Measurements from ENCODE around the gene TMEM196. TPM values are rescaled to one million over a fixed set of nuclear protein-coding genes. Genes with fewer than 3 reads are reported as not detected.

The TMEM196 gene
- total RNA-seq, 4 donors from 2014 or later = not detected

DNA sequence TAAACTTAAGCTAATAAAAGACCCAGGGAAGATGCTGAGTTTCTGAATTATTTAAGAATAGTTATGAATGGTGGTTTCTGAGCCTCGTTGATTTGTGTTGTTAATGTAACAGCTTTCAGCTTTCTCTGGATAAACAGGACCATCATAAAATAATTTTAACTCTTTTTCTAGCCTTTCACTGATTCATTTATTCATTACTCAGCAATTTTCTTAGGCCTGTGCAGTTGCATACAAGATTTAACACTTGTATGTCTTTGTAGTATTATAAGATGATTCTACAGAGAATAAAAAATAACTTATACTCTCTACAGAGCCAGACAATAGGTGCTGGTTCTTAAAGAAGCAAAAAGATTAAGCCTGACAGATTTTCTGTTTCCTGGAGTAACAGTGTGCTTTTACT lies 29.3 kb downstream of the TMEM196 start:
- DNase-seq (ENCODE audit: low spot score in 2 of 2) = no peak
- peaks cover 4% of the 10 kb centered on the region for H3K27me3 ChIP-seq
- no peaks in the 10 kb centered on the region for H3K9me3 ChIP-seq
- no peak for TF ChIP-seq EP300 (IDR thresholded peaks at IDR 0.05)
- no peak for TF ChIP-seq POLR2AphosphoS5 (IDR thresholded peaks at IDR 0.05)
- TF ChIP-seq, protein P1, sequence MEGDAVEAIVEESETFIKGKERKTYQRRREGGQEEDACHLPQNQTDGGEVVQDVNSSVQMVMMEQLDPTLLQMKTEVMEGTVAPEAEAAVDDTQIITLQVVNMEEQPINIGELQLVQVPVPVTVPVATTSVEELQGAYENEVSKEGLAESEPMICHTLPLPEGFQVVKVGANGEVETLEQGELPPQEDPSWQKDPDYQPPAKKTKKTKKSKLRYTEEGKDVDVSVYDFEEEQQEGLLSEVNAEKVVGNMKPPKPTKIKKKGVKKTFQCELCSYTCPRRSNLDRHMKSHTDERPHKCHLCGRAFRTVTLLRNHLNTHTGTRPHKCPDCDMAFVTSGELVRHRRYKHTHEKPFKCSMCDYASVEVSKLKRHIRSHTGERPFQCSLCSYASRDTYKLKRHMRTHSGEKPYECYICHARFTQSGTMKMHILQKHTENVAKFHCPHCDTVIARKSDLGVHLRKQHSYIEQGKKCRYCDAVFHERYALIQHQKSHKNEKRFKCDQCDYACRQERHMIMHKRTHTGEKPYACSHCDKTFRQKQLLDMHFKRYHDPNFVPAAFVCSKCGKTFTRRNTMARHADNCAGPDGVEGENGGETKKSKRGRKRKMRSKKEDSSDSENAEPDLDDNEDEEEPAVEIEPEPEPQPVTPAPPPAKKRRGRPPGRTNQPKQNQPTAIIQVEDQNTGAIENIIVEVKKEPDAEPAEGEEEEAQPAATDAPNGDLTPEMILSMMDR (IDR thresholded peaks at IDR 0.05) = no peak
- no peak for TF ChIP-seq POLR2A (IDR thresholded peaks at IDR 0.05)
- no peaks in the 10 kb centered on the region for H3K36me3 ChIP-seq
- 27% methylated on average over 1 of the region's 1 CpG for WGBS
- H3K4me1 ChIP-seq = no peaks in the 10 kb centered on the region
- H3K27ac ChIP-seq = no peak overlapping the region
- H3K4me3 ChIP-seq = no peak overlapping the region

DNA sequence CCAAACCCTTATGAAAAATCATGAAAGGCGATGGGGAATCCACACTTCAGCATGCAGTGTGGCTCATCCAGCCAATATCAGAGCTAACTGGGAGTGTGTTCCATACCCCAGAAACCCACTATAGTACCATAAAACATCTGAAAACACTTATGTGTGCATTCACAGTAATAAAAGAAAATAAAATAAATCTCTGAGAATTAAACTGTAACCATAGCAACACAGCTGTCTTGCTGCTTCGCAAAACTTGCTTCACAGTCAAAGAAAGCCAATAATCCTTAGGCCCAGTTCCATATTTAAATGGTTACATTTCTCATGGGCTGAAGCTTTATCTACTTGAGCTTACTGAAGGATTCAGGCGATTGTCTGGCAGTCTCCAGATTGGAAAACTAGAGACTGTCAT lies 44.7 kb downstream of the TMEM196 start:
- WGBS = 61% methylated on average over 3 of the region's 3 CpGs
- TF ChIP-seq, protein P1 (IDR thresholded peaks at IDR 0.05) = no peak
- TF ChIP-seq POLR2AphosphoS5 (IDR thresholded peaks at IDR 0.05) (no peak), EP300 (IDR thresholded peaks at IDR 0.05) (no peak), POLR2A (IDR thresholded peaks at IDR 0.05) (no peak)
- peaks cover 14% of the 10 kb centered on the region for H3K27me3 ChIP-seq
- H3K27ac ChIP-seq = no peak overlapping the region
- H3K9me3 ChIP-seq = no peaks in the 10 kb centered on the region
- H3K36me3 ChIP-seq = no peaks in the 10 kb centered on the region
- no peak for DNase-seq (ENCODE audit: low spot score in 2 of 2)
- no peak overlapping the region for H3K4me3 ChIP-seq
- H3K4me1 ChIP-seq = no peaks in the 10 kb centered on the region

DNA sequence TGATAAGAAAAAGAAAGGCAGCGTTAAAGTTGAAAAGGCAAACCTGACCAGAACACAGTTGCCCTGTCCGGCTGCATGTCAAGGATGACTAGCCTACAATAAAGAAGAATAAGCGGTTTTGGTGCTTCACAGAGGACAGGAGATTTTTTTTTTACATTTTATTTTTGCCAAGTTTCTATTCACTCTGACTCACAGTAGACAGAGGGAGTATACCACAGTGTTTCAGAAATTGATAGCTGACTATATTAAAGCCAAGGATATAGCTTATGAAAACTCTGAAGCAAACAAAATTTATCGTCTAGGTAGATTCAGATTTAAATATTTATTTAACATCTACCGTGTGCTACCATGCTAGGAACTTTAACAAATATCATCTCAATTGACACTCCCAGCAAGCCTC lies 47.6 kb downstream of the TMEM196 start:
- Histone ChIP-seq H3K9me3 (no peaks in the 10 kb centered on the region), H3K4me3 (no peak overlapping the region), H3K36me3 (no peaks in the 10 kb centered on the region), H3K4me1 (no peaks in the 10 kb centered on the region), H3K27ac (no peak overlapping the region), H3K27me3 (peaks cover 14% of the 10 kb centered on the region)
- no peak for DNase-seq (ENCODE audit: low spot score in 2 of 2)
- WGBS = 82% methylated on average over 5 of the region's 5 CpGs
- TF ChIP-seq POLR2AphosphoS5 (IDR thresholded peaks at IDR 0.05) (no peak), POLR2A (IDR thresholded peaks at IDR 0.05) (no peak), EP300 (IDR thresholded peaks at IDR 0.05) (no peak)
- TF ChIP-seq, protein P1 (IDR thresholded peaks at IDR 0.05) = no peak

DNA sequence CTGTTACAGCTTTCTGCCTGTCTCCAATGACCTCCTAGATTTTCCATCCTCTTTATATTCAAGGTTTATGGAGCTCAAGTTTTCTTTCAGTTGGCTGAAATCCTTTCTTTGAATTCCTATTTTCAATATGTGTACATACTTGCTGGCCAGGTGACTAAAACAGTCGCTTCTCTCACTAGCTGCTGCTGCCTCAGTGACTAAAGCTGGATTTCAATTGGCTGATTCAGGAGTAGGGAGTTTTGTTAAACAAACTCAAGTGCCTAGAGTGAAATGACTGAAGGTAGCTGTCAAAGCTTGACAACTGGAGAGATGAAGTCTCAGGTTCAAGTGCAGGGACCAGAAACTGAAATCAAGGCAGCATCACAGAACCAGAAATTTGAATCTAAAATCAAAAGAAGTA lies 57.9 kb downstream of the TMEM196 start:
- Histone ChIP-seq H3K9me3 (no peaks in the 10 kb centered on the region), H3K4me3 (no peak overlapping the region), H3K27ac (no peak overlapping the region), H3K4me1 (no peaks in the 10 kb centered on the region), H3K36me3 (no peaks in the 10 kb centered on the region), H3K27me3 (no peaks in the 10 kb centered on the region)
- 47% methylated on average over 1 of the region's 1 CpG for WGBS
- no peak for DNase-seq (ENCODE audit: low spot score in 2 of 2)
- TF ChIP-seq POLR2A (IDR thresholded peaks at IDR 0.05) (no peak), POLR2AphosphoS5 (IDR thresholded peaks at IDR 0.05) (no peak), EP300 (IDR thresholded peaks at IDR 0.05) (no peak)
- TF ChIP-seq, protein P1 (IDR thresholded peaks at IDR 0.05) = no peak

DNA sequence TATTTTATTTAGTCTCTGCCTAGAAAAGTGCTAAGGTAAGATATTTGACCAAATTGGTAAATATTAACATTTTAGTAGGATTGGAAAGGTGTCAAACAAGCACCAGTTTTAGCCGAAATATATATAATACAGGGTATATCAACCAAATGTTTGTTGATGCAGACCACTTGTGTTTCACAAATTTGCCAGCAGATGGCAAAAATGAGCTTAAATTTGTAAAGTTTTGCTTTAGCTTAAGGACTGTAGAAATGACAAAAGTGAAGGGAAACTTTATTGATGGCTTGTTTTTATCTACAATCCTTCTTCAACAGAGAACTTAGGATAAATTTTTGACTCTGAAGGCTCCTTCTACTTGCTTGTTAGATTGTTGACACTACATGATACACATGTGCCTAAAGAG lies 59.7 kb downstream of the TMEM196 start:
- Histone ChIP-seq H3K4me3 (no peak overlapping the region), H3K9me3 (no peaks in the 10 kb centered on the region), H3K27ac (no peak overlapping the region), H3K36me3 (no peaks in the 10 kb centered on the region), H3K27me3 (no peaks in the 10 kb centered on the region), H3K4me1 (peaks cover 7% of the 10 kb centered on the region)
- no peak for TF ChIP-seq POLR2A (IDR thresholded peaks at IDR 0.05)
- TF ChIP-seq, protein P1 (IDR thresholded peaks at IDR 0.05) = peak; percentile 7 to 17
- DNase-seq (ENCODE audit: low spot score in 2 of 2) = no peak
- 34% methylated on average over 1 of the region's 1 CpG for WGBS
